Measurements from ENCODE around the gene UFC1.
A peak's percentile ranks its signal among the peaks of the same experiment; 100 is the strongest.
"Not testable (repeated sequence)": the region's sequence is repeated elsewhere in the genome, so short reads cannot be mapped to it uniquely, and the experiment has no call there.

Gene UFC1

GRCh38 chr1:161153682-161154337, at the start of gene UFC1:
TSS of gene UFC1 (plus strand) at chr1:161153978. CDS start at chr1:161153998, 20 bp downstream.
- peak; percentile 96 for DNase-seq

DNA sequence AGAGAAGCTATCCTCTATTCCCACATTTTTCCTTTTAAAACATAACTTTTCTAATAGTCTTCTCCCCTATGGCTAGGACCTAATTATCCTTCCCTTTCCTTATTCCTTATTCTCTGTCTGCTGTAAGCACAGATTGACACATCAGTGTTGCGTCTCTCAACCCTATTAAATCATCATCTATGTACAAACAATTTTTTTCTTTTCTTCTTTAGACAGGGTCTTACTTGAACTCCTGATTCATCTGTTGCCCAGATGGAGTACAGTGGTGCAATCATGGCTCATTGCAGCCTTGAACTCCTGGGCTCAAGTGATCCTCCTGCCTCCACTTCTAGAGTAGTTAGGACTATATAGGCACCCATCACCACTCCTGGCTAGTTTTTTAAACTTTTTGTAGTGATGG, 47.3 kb upstream of the UFC1 start:
- no peak for DNase-seq

DNA sequence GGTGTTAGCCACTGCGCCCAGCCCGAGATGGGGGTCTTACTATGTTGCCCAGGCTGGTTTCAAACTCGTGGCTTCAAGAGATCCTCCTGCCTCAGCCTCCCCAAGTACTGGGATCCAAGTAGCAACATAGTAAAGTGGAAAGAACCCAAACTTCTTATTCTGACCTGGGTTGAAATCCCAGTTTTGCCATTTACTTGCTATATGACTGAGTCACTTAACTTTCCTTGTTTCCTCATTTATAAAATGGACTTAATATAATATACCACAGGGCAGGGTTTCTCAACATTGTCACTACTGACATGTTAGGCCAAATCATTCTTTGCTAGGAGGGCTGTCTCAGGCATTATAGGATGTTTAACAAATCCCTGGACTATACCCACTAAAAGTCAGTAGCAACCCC, 42.7 kb upstream of the UFC1 start:
- no peak for DNase-seq

DNA sequence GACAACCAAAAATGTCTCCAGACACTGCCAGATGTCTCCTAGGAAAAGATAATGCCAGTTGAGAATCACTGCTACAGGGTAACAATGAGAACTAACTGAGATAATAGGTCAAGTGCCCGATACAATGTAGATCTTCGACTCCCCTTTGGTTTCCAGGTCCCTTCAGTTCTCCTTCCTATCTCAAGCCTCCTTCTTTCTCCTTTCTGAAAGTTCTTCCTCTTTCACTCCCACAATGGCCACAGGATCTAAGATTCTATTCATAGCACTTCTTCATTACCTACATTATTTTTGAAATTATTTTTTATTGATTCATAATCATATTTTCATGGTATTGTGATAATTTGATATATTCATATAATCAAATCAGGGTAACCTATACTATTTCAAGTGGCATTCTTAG, 42.3 kb upstream of the UFC1 start:
- DNase-seq: no peak

GRCh38 chr1:161113915-161114314, 39.9 kb upstream of the UFC1 start:
- no peak for DNase-seq

DNA sequence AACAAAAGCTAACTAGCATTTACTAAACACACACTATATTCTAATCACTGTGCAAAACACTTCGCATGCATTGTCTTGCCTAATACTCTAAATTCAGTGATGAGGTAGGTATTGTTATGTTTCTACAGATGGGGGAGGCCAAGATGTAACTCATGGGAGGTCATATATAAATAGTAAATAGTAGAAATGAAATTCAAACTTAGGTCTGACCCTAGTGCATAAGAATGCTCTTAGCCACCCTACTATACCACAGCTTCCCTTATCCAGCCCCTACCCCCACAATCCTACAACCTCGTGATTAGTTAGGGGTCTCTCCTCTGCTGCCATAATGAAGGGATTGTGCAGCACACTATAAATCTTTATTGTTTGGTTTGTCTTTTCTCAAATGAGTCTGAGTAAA, 39.2 kb upstream of the UFC1 start:
- no peak for DNase-seq

DNA sequence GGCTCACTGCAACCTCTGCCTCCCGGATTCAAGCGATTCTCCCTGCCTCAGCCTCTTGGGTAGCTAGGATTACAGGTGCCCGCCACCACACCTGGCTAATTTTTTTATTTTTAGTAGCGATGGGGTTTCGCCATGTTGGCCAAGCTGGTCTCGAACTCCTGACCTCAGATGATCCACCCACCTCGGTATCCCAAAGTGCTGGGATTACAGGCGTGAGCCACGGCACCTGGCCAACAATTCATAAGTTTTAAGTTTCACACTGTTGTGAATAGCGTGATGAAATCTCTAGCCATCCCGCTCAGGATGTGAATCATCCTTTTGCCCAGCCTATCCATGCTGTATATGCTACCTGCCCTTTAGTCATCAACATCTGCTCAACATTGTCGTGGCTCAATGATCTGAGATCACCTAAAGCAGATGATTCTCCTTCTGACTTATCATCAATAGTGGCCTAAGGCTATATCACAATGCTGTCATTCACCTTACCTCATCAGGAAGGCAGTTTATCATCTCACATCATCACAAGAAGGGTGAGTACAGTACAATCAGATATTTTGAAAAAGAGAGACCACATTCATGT, 38.6 kb upstream of the UFC1 start:
- DNase-seq: peak; percentile 44

GRCh38 chr1:161115961-161116360, 37.8 kb upstream of the UFC1 start:
- DNase-seq: not testable (repeated sequence)

- peak; percentile 70 for DNase-seq
Observed at GRCh38 chr1:161117759-161118581, 35.8 kb upstream of the UFC1 start, which contains the start of the genes NIT1 and PFDN2. TSS of gene NIT1 (plus strand) at chr1:161118105. CDS start at chr1:161118177, 72 bp downstream. TSS of gene PFDN2 (minus strand) at chr1:161118037. CDS start at chr1:161118026, 11 bp downstream.

GRCh38 chr1:161119092-161119903, 34.5 kb upstream of the UFC1 start:
- peak; percentile 73 for DNase-seq

DNA sequence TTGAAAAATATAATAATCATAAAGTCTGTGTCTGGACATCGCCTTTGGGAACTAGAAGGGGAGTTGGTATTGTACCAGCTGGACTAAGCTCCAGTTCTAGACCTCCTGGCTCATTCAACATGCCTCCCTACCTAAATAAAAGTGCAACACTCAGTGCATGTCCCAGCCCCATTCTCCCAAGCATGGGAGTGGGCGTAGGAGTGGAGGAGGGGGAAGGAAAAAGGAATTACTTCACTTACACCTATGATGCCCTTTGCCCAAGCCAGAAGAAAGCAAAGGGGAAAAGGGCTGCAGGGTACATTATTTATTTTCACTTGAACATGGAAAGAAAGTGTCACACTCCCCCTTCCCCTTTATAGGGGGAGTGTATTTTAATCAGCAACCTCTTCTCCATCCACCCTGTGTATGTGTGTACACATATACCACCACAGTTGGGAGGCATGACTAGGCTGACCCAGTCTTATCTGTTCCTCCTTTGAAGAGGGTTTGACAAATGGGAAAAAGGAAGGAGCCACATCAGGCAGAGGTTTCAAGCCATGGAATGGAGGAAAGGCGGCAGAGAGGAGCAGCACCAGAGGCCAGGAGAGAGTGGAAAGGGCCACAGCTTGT, 32.6 kb upstream of the UFC1 start:
- no peak for DNase-seq

- no peak for DNase-seq
Observed at GRCh38 chr1:161121834-161122233, 31.9 kb upstream of the UFC1 start.

- DNase-seq: no peak
Observed at GRCh38 chr1:161122967-161123366, 30.8 kb upstream of the UFC1 start.

DNA sequence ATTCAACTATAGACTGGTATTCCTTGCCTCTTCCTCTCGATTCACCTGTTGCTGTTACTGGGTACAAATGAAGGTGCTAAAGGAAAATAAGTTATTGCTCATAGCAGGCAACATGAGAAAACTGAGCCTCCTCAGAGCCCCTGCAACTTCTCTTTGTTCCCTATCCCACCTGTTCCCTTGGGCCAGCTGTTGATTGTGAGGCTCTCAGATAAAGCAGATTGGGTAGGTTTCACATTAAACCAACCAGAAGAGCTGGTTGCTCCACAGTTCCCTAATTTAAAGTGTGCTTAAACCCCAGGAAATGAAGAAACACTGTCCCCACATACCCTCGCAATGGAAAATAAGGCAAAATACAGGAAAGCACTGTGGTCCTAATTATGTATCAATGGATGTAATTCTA, 26.1 kb upstream of the UFC1 start:
- DNase-seq: no peak

GRCh38 chr1:161128591-161129420, 25.0 kb upstream of the UFC1 start:
- no peak for DNase-seq

- no peak for DNase-seq
Observed at GRCh38 chr1:161130266-161130665, 23.5 kb upstream of the UFC1 start.

GRCh38 chr1:161131523-161132409, 22.0 kb upstream of the UFC1 start:
- no peak for DNase-seq

- peak; percentile 96 for DNase-seq
Observed at GRCh38 chr1:161132410-161133219, 21.2 kb upstream of the UFC1 start, which contains the start of gene DEDD. TSS of gene DEDD (minus strand) at chr1:161132667. CDS start at chr1:161124462, 8,205 bp downstream.

DNA sequence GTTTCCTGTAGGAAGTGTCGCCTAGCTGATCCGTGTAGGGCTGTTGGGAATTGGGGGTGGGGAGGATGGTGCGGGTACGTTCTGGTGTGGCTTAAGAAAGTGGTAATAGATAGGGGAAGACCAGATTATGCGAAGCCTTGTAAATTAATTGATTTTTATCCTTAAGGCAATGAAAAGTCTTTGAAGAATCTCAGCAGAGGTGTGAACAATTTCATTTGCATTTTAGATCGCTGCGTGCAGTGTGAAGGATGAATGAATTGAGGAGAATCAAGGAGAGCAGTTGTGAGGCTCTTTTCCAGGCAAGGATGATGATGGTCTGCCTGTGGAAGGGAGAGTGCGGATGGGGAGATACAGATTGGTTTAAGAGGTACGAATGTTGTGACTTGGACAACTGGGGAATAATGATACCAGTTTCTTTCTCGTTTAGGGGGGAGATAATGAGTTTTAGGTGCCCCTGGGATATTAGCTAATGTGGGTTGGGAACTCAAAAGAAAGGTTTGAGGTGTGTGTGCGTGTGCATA, 20.5 kb upstream of the UFC1 start:
- no peak for DNase-seq

All from CD4-positive, alpha-beta T cell treated with Interleukin-4 for 4 hours (primary cell).